Measurements from ENCODE around the gene HBP1. TPM values are rescaled to one million over a fixed set of nuclear protein-coding genes. Genes with fewer than 3 reads are reported as not detected.

HBP1 gene
- total and polyA plus RNA-seq, 2 of the 13 experiments (the other 11 are each of a cell fraction or from before 2014, with no cell fraction given), result 22.9 to 44.1 TPM

DNA sequence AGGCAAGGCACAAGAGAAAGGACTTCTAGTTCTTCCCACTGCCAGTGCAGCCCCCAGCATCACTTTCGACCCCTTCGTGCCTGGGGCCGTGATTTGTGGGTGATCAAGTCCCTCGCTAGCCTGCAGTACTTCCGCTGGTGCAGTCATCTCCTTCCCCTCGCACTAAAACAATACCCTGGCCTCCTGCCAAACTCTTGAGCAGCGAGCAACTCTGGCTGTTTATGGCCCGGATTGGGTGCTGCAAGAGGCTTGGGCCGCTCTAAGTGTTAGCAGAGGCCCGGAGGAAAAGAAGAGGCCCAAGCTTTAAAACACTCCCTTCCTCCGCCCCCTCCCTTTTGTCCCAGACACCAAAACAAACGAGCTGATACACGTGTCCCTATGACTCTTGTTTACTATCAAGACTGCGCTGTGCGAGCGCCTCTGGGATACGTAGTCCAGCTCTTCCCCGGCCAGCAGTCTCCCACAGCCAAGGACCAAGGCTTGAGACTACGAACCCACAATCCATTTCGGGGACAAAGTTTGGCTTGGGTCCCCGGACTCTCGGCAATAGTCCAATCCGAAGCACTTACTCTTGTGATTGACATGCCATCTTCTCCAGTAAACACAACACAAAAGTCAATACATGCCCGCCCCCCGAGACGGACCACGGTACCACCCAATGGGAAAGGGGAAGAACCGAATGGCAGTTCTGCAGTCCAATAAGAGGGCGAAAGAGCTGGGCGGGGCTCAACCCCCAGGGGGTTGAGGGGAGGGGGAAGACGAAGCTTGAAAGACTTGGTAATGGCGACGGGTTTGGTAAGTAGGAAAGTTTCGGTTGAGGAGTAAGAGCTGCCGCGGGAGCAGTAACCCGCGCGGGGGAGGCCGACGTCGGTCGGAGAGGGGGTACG is at the start of gene HBP1 (continued):
- 0 out of 2 replicates have a peak, but pooled peaks have one; percentile 15 for TF ChIP-seq SNAPC5 (CRISPR knock-in tag; IDR thresholded peaks at IDR 0.05; ENCODE audit: borderline replicate concordance)
- TF ChIP-seq SKI (IDR thresholded peaks at IDR 0.05; ENCODE audit: partially characterized antibody), result peak; percentile 50
- no peak for TF ChIP-seq STAT5B (CRISPR knock-in tag; IDR thresholded peaks at IDR 0.05)
- TF ChIP-seq, protein P1, sequence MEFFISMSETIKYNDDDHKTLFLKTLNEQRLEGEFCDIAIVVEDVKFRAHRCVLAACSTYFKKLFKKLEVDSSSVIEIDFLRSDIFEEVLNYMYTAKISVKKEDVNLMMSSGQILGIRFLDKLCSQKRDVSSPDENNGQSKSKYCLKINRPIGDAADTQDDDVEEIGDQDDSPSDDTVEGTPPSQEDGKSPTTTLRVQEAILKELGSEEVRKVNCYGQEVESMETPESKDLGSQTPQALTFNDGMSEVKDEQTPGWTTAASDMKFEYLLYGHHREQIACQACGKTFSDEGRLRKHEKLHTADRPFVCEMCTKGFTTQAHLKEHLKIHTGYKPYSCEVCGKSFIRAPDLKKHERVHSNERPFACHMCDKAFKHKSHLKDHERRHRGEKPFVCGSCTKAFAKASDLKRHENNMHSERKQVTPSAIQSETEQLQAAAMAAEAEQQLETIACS (CRISPR knock-in tag; IDR thresholded peaks at IDR 0.05), result no peak
- 0 out of 2 replicates have a peak, but pooled peaks have one; percentile 39 for TF ChIP-seq ZBTB7B (CRISPR knock-in tag; IDR thresholded peaks at IDR 0.05)
- TF ChIP-seq TGIF2 (CRISPR knock-in tag; IDR thresholded peaks at IDR 0.05), result peak; percentile 18
- TF ChIP-seq ZFX (CRISPR knock-in tag; IDR thresholded peaks at IDR 0.05; ENCODE audit: low read depth), result peak; percentile 88
- peak; percentile 41 for TF ChIP-seq RBM39 (IDR thresholded peaks at IDR 0.05; ENCODE audit: low read depth, low read length, poor library complexity, severe bottlenecking)
- peak; percentile 16; the same call in 1 of the 2 replicates for TF ChIP-seq SIN3B (IDR thresholded peaks at IDR 0.05; ENCODE audit: low read length)
- TF ChIP-seq THYN1 (CRISPR knock-in tag; IDR thresholded peaks at IDR 0.05; ENCODE audit: borderline replicate concordance, low read depth), result 0 out of 2 replicates have a peak, but pooled peaks have one; percentile 42
- TF ChIP-seq DDIT3 (CRISPR knock-in tag; IDR thresholded peaks at IDR 0.05), result no peak
- peak; percentile 88 for TF ChIP-seq YY1 (IDR thresholded peaks at IDR 0.05; ENCODE audit: insufficient read depth, insufficient replicate concordance, low read depth, low read length)
- peak; percentile 100 for TF ChIP-seq FOXK2 (IDR thresholded peaks at IDR 0.05)
- peak; percentile 37; the same call in 1 of the 2 replicates for TF ChIP-seq ZNF567 (CRISPR knock-in tag; IDR thresholded peaks at IDR 0.05; ENCODE audit: borderline replicate concordance)
- peak; percentile 99 for TF ChIP-seq PBX2 (CRISPR knock-in tag; IDR thresholded peaks at IDR 0.05)
- peak; percentile 14; the same call in 1 of the 2 replicates for TF ChIP-seq ATF3 (CRISPR knock-in tag; IDR thresholded peaks at IDR 0.05)
- TF ChIP-seq ZFP91 (CRISPR knock-in tag; IDR thresholded peaks at IDR 0.05; ENCODE audit: borderline replicate concordance), result peak; percentile 84; the same call in 1 of the 2 replicates
- TF ChIP-seq POLR2AphosphoS5 (IDR thresholded peaks at IDR 0.05; ENCODE audit: low read depth, low read length), result peak; percentile 64; the same call in 1 of the 2 replicates
- TF ChIP-seq TOE1 (CRISPR knock-in tag; IDR thresholded peaks at IDR 0.05), result no peak
- TF ChIP-seq, protein P2, sequence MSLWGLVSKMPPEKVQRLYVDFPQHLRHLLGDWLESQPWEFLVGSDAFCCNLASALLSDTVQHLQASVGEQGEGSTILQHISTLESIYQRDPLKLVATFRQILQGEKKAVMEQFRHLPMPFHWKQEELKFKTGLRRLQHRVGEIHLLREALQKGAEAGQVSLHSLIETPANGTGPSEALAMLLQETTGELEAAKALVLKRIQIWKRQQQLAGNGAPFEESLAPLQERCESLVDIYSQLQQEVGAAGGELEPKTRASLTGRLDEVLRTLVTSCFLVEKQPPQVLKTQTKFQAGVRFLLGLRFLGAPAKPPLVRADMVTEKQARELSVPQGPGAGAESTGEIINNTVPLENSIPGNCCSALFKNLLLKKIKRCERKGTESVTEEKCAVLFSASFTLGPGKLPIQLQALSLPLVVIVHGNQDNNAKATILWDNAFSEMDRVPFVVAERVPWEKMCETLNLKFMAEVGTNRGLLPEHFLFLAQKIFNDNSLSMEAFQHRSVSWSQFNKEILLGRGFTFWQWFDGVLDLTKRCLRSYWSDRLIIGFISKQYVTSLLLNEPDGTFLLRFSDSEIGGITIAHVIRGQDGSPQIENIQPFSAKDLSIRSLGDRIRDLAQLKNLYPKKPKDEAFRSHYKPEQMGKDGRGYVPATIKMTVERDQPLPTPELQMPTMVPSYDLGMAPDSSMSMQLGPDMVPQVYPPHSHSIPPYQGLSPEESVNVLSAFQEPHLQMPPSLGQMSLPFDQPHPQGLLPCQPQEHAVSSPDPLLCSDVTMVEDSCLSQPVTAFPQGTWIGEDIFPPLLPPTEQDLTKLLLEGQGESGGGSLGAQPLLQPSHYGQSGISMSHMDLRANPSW (CRISPR knock-in tag; IDR thresholded peaks at IDR 0.05; ENCODE audit: borderline replicate concordance), result 0 out of 2 replicates have a peak, but pooled peaks have one; percentile 36
- TF ChIP-seq ZSCAN31 (CRISPR knock-in tag; IDR thresholded peaks at IDR 0.05; ENCODE audit: low read depth), result no peak

All from HepG2 (cell line).